BE2C (cell line): ENCODE measurements around the gene LRRC53.

ENCODE experiments used
- DNase-seq: peaks from one replicate; pipeline ENCODE4 v3.0.0-alpha.2; 2020
- H3K27me3 ChIP-seq: fragments of 250-450 bp; sonication (Bioruptor Pico); 2 replicates; pipeline ENCODE4 v1.5.1; 2020; ENCODE audit warnings: mild to moderate bottlenecking
- H3K36me3 ChIP-seq: fragments of 250-450 bp; sonication (Bioruptor Pico); 2 replicates; pipeline ENCODE4 v1.5.1; 2020; ENCODE audit warnings: mild to moderate bottlenecking
- H3K4me1 ChIP-seq: fragments of 250-450 bp; sonication (Bioruptor Pico); 2 replicates; pipeline ENCODE4 v1.5.1; 2020
- H3K4me3 ChIP-seq: 2 replicates; pipeline ENCODE4 v1.5.1; 2011; ENCODE audit warnings: low read depth, low read length
- H3K9me3 ChIP-seq: fragments of 250-450 bp; sonication (Bioruptor Pico); 2 replicates; pipeline ENCODE4 v1.5.1; 2020
- CTCF ChIP-seq: IDR thresholded peaks from 2 replicates; pipeline ENCODE4 v1.5.1; 2012; ENCODE audit warnings: mild to moderate bottlenecking, low read depth, low read length

Gene LRRC53

GRCh38 chr1:74481607-74482006 is 30.8 kb downstream of the LRRC53 start:
- no peak overlapping the region for H3K4me3 ChIP-seq
- H3K27me3 ChIP-seq, result no peaks in the 10 kb centered on the region
- no peak for TF ChIP-seq CTCF
- no peaks in the 10 kb centered on the region for H3K9me3 ChIP-seq
- DNase-seq, result no peak
- no peaks in the 10 kb centered on the region for H3K36me3 ChIP-seq
- no peaks in the 10 kb centered on the region for H3K4me1 ChIP-seq

- no peak for TF ChIP-seq CTCF
- DNase-seq, result no peak
- Histone ChIP-seq H3K36me3 (no peaks in the 10 kb centered on the region), H3K4me1 (no peaks in the 10 kb centered on the region), H3K4me3 (no peak overlapping the region), H3K27me3 (no peaks in the 10 kb centered on the region), H3K9me3 (no peaks in the 10 kb centered on the region)
These were observed 32.3 kb downstream of the LRRC53 start for GRCh38 chr1:74480068-74480467.

- no peak for TF ChIP-seq CTCF
- no peaks in the 10 kb centered on the region for H3K4me1 ChIP-seq
- no peaks in the 10 kb centered on the region for H3K36me3 ChIP-seq
- no peak for DNase-seq
- H3K27me3 ChIP-seq, result no peaks in the 10 kb centered on the region
- no peaks in the 10 kb centered on the region for H3K9me3 ChIP-seq
- no peak overlapping the region for H3K4me3 ChIP-seq
These were observed 33.4 kb downstream of the LRRC53 start for GRCh38 chr1:74478979-74479378.

GRCh38 chr1:74474585-74474984 is 37.8 kb downstream of the LRRC53 start:
- no peaks in the 10 kb centered on the region for H3K4me1 ChIP-seq
- DNase-seq, result no peak
- H3K36me3 ChIP-seq, result no peaks in the 10 kb centered on the region
- no peaks in the 10 kb centered on the region for H3K9me3 ChIP-seq
- no peaks in the 10 kb centered on the region for H3K27me3 ChIP-seq
- no peak overlapping the region for H3K4me3 ChIP-seq
- TF ChIP-seq CTCF, result no peak

GRCh38 chr1:74471470-74471869 is 40.9 kb downstream of the LRRC53 start:
- no peaks in the 10 kb centered on the region for H3K4me1 ChIP-seq

GRCh38 chr1:74470936-74471335 is 41.5 kb downstream of the LRRC53 start:
- no peaks in the 10 kb centered on the region for H3K36me3 ChIP-seq
- no peak overlapping the region for H3K4me3 ChIP-seq
- H3K9me3 ChIP-seq, result no peaks in the 10 kb centered on the region
- no peak for TF ChIP-seq CTCF
- no peaks in the 10 kb centered on the region for H3K27me3 ChIP-seq
- no peaks in the 10 kb centered on the region for H3K4me1 ChIP-seq
- DNase-seq, result no peak

More at GRCh38 chr1:74471470-74471869, 40.9 kb downstream of the LRRC53 start:
- Histone ChIP-seq H3K27me3 (no peaks in the 10 kb centered on the region), H3K9me3 (no peaks in the 10 kb centered on the region), H3K36me3 (no peaks in the 10 kb centered on the region), H3K4me3 (no peak overlapping the region)
- TF ChIP-seq CTCF, result no peak
- DNase-seq, result no peak
